Thyroid gland (tissue), 4 donors: ENCODE data around the gene IRS1.

Experiments
- POLR2A ChIP-seq, 2 donors: fragments of 450-650 bp; IDR thresholded peaks; one replicate each; pipeline ENCODE4 v1.6.1; 2017; ENCODE audit warnings: antibody characterized with exemption in 2 of 2, mild to moderate bottlenecking in 2 of 2, moderate library complexity in 1 of 2
- TF ChIP-seq, protein P1 (sequence below), 6 experiments: fragments of 200-600 bp in 3 of 6; fragments of 450-650 bp in 3 of 6; sonication (generic) in 3 of 6; IDR thresholded peaks; one replicate each; pipeline ENCODE4 v1.5.1; 2016 to 2019; ENCODE audit warnings: antibody characterized with exemption in 6 of 6, mild to moderate bottlenecking in 2 of 6, inconsistent platforms in 1 of 6, moderate library complexity in 1 of 6

GRCh38 chr2:226740039-226740648 is 59.5 kb downstream of the IRS1 start:
- TF ChIP-seq, protein P1, sequence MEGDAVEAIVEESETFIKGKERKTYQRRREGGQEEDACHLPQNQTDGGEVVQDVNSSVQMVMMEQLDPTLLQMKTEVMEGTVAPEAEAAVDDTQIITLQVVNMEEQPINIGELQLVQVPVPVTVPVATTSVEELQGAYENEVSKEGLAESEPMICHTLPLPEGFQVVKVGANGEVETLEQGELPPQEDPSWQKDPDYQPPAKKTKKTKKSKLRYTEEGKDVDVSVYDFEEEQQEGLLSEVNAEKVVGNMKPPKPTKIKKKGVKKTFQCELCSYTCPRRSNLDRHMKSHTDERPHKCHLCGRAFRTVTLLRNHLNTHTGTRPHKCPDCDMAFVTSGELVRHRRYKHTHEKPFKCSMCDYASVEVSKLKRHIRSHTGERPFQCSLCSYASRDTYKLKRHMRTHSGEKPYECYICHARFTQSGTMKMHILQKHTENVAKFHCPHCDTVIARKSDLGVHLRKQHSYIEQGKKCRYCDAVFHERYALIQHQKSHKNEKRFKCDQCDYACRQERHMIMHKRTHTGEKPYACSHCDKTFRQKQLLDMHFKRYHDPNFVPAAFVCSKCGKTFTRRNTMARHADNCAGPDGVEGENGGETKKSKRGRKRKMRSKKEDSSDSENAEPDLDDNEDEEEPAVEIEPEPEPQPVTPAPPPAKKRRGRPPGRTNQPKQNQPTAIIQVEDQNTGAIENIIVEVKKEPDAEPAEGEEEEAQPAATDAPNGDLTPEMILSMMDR (IDR thresholded peaks at IDR 0.05) = no peak
- TF ChIP-seq POLR2A (IDR thresholded peaks at IDR 0.05) = no peak
